GM21381 (cell line): Measurements from ENCODE around the gene PFKM.

ENCODE experiments used
- ATAC-seq: cut with Tn5 transposase; IDR thresholded peaks from one replicate; pipeline ENCODE4 v1.9.1; 2021; ENCODE audit warnings: mild to moderate bottlenecking, moderate library complexity; ENCODE audit not compliant: unreplicated experiment

Gene PFKM

GRCh38 chr12:48184549-48184922 lies 65.4 kb downstream of the PFKM start:
- no peak for ATAC-seq

GRCh38 chr12:48185181-48185919 lies 66.2 kb downstream of the PFKM start:
- no peak for ATAC-seq

- ATAC-seq: no peak
Observed at GRCh38 chr12:48187916-48188695, 68.9 kb downstream of the PFKM start.

- ATAC-seq: no peak
Observed at GRCh38 chr12:48189331-48190125, 70.4 kb downstream of the PFKM start.

- ATAC-seq: no peak
Observed at GRCh38 chr12:48191096-48191495, 71.9 kb downstream of the PFKM start.

GRCh38 chr12:48192861-48193260 lies 73.7 kb downstream of the PFKM start:
- ATAC-seq: no peak

- no peak for ATAC-seq
Observed at GRCh38 chr12:48193623-48194022, 74.5 kb downstream of the PFKM start.

GRCh38 chr12:48194799-48195201 lies 75.6 kb downstream of the PFKM start:
- ATAC-seq: no peak
